ENCODE data around the gene SH3RF1.

DNA sequence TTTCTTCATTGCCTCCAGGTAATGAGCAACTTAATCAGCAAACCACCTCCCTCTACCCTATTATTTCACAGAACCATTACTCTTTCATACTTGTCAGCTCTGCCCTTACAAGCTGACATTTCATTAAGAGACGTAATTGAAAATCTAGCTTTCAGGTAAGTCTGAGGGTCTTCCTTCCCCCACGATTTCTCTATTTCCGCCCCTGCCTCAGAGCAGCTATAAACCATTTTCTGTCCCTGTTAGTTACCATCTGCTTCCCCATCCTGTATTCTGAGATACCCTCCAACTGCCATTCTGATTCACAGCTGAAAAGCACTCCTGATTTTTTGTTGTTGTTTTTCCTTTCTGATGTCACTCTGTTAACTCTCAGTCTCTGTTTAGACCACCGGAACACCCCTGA lies 37.1 kb downstream of the SH3RF1 start:
- TF ChIP-seq, protein P1, sequence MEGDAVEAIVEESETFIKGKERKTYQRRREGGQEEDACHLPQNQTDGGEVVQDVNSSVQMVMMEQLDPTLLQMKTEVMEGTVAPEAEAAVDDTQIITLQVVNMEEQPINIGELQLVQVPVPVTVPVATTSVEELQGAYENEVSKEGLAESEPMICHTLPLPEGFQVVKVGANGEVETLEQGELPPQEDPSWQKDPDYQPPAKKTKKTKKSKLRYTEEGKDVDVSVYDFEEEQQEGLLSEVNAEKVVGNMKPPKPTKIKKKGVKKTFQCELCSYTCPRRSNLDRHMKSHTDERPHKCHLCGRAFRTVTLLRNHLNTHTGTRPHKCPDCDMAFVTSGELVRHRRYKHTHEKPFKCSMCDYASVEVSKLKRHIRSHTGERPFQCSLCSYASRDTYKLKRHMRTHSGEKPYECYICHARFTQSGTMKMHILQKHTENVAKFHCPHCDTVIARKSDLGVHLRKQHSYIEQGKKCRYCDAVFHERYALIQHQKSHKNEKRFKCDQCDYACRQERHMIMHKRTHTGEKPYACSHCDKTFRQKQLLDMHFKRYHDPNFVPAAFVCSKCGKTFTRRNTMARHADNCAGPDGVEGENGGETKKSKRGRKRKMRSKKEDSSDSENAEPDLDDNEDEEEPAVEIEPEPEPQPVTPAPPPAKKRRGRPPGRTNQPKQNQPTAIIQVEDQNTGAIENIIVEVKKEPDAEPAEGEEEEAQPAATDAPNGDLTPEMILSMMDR (IDR thresholded peaks at IDR 0.05; ENCODE audit: low read depth, low read length), result no peak
- TF ChIP-seq POLR2A (IDR thresholded peaks at IDR 0.05; ENCODE audit: extremely low read depth, insufficient read length), result no peak

All from NB4 (cell line).